Subcutaneous adipose tissue (tissue), 4 donors: Measurements from ENCODE around the gene MMADHC. TPM values are rescaled to one million over a fixed set of nuclear protein-coding genes. Genes with fewer than 3 reads are reported as not detected.

Source experiments
- CTCF ChIP-seq: fragments of 450-650 bp; IDR thresholded peaks from one replicate; pipeline ENCODE4 v1.5.1; 2016; ENCODE audit warnings: low read depth, mild to moderate bottlenecking, control low read depth, antibody characterized with exemption, moderate library complexity
- total RNA-seq, 4 donors: library from RNA; depleted of rRNA; stranded (reverse); fragments of >200 nt; gene quantifications; one replicate each; pipeline ENCODE4 v1.1.0, GENCODE V29; 2016

Gene MMADHC
- 100 to 1,000 TPM in 2 of 4 donors, 10 to 100 TPM in 2; 93.2 to 128 (median 103) TPM for total RNA-seq

GRCh38 chr2:149587220-149587949 is at the start of gene MMADHC:
TSS of gene MMADHC (minus strand) at chr2:149587775. CDS start at chr2:149587097, 678 bp downstream.
- no peak for TF ChIP-seq CTCF

- no peak for TF ChIP-seq CTCF
Observed at GRCh38 chr2:149634103-149634502, 46.5 kb upstream of the MMADHC start.

GRCh38 chr2:149630445-149630844 is 42.9 kb upstream of the MMADHC start:
- TF ChIP-seq CTCF, result no peak

- no peak for TF ChIP-seq CTCF
Observed at GRCh38 chr2:149629026-149629425, 41.5 kb upstream of the MMADHC start.

- no peak for TF ChIP-seq CTCF
Observed at GRCh38 chr2:149627111-149627801, 39.7 kb upstream of the MMADHC start.

GRCh38 chr2:149625671-149626070 is 38.1 kb upstream of the MMADHC start:
- TF ChIP-seq CTCF, result no peak

- no peak for TF ChIP-seq CTCF
Observed at GRCh38 chr2:149625271-149625670, 37.7 kb upstream of the MMADHC start.
